ENCODE measurements around the gene KRTAP4-12.
"Not testable (repeated sequence)": the region's sequence is repeated elsewhere in the genome, so short reads cannot be mapped to it uniquely, and the experiment has no call there.

KRTAP4-12 gene

DNA sequence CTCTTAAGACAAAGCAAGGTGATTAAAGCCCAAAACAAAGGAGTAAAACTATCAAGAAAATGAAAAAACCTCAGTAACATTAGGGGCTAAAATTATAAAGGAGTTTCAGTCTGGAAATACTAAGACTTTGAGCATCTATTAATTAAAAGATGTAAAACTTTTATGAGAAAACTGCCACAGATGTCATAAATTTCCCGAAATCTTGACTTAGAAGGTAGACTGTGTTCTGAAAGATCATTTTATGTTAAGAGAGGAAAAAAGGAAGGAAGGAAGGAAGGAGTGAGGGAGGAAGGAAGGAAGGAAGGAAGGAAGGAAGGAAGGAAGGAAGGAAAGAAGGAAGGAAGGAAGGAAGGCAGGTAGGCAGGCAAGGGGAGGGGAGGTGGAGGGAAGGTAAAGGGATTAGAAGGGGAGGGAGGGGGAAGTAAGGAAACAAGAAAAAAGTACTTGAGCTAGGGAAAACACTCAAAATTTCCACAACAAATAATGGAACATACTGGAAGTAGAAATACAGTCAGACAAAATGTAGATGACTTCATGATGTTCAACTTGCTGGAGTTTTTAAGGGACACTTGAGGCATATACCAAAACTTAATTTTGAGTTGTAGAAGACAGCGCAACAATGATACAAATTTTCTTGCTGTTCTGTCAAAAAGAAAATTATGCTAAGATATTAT is 23.7 kb upstream of the KRTAP4-12 start:
- DNase-seq (ENCODE audit: insufficient read length, low spot score) (no peak), FAIRE-seq (no peak)
- no peak for TF ChIP-seq POLR2AphosphoS5 (IDR thresholded peaks at IDR 0.05; ENCODE audit: low read depth, low read length)

GRCh38 chr17:41145261-41145660 is 21.3 kb upstream of the KRTAP4-12 start:
- no peak for FAIRE-seq
- TF ChIP-seq POU2F2 (IDR thresholded peaks at IDR 0.05; ENCODE audit: low read depth, low read length) (no peak), POLR2A (IDR thresholded peaks at IDR 0.05; ENCODE audit: low read depth, low read length) (no peak), PAX5 (IDR thresholded peaks at IDR 0.05; ENCODE audit: insufficient read depth, low read length, severe bottlenecking) (no peak), POLR2AphosphoS5 (IDR thresholded peaks at IDR 0.05; ENCODE audit: low read depth, low read length) (no peak)

GRCh38 chr17:41144846-41145245 is 20.9 kb upstream of the KRTAP4-12 start:
- FAIRE-seq (no peak), DNase-seq (ENCODE audit: insufficient read length, low spot score) (no peak)
- no peak for TF ChIP-seq PAX5 (IDR thresholded peaks at IDR 0.05; ENCODE audit: insufficient read depth, low read length, severe bottlenecking)
- no peak for TF ChIP-seq TAF1 (IDR thresholded peaks at IDR 0.05; ENCODE audit: low read depth, low read length)
- no peak for TF ChIP-seq POLR2AphosphoS5 (IDR thresholded peaks at IDR 0.05; ENCODE audit: low read depth, low read length)
- no peak for TF ChIP-seq POLR2A (IDR thresholded peaks at IDR 0.05; ENCODE audit: low read depth, low read length)
- TF ChIP-seq POU2F2 (IDR thresholded peaks at IDR 0.05; ENCODE audit: low read depth, low read length) = no peak
- TF ChIP-seq SPI1 (IDR thresholded peaks at IDR 0.05; ENCODE audit: low read depth, low read length) = no peak

More at GRCh38 chr17:41145261-41145660, 21.3 kb upstream of the KRTAP4-12 start:
- DNase-seq (ENCODE audit: insufficient read length, low spot score) = no peak

GRCh38 chr17:41141361-41141760 is 17.4 kb upstream of the KRTAP4-12 start:
- FAIRE-seq (no peak), DNase-seq (ENCODE audit: insufficient read length, low spot score) (no peak)
- TF ChIP-seq SPI1 (IDR thresholded peaks at IDR 0.05; ENCODE audit: low read depth, low read length) (no peak), TAF1 (IDR thresholded peaks at IDR 0.05; ENCODE audit: low read depth, low read length) (no peak), POLR2AphosphoS5 (IDR thresholded peaks at IDR 0.05; ENCODE audit: low read depth, low read length) (no peak), PAX5 (IDR thresholded peaks at IDR 0.05; ENCODE audit: insufficient read depth, low read length, severe bottlenecking) (no peak), POLR2A (IDR thresholded peaks at IDR 0.05; ENCODE audit: low read depth, low read length) (no peak), POU2F2 (IDR thresholded peaks at IDR 0.05; ENCODE audit: low read depth, low read length) (no peak)

DNA sequence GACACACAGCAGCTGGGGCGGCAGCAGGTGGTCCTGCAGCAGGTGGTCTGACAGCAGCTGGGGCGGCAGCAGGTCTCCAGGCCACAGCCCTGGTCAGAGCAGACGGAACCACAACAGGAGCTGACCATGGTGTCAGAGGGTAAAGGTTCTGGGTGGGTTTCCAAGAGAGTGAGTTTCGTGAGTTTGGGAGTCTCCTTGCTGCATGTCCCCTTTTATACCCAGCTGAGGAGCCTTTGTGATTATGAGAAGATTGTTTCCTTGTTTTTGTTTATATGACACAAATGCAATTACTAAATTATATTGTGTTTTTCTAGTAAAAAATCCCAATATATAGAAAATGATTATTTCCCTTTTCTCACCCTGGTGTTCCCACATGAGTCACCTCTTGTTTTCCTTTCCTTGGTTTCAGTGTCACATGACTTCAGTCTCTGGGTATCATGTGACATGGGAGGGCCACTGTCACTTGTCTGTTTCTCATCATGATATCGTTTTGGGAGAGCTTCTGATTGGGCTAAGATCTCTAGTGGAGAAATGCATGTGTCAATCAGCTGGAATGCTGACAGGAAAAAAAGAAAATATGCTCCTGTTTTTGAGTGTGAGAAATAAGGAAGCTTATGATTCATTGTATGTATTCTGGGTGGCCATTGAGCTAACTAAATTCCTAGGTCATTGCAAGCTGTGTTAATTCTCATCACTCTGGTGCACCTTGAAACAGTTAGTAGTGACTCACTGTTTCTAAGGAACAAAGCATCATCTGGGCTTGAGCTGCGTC is 16.6 kb upstream of the KRTAP4-12 start, which contains the start of gene KRTAP4-6:
Gene KRTAP4-6, minus strand, starts transcription at position 185 of the 772 bp plus-strand sequence. Its CDS starts 57 bp downstream, at position 128.
- FAIRE-seq = no peak
- no peak for TF ChIP-seq POLR2A (IDR thresholded peaks at IDR 0.05; ENCODE audit: low read depth, low read length)
- no peak for TF ChIP-seq TAF1 (IDR thresholded peaks at IDR 0.05; ENCODE audit: low read depth, low read length)
- TF ChIP-seq POLR2AphosphoS5 (IDR thresholded peaks at IDR 0.05; ENCODE audit: low read depth, low read length) = no peak
- TF ChIP-seq POU2F2 (IDR thresholded peaks at IDR 0.05; ENCODE audit: low read depth, low read length) = no peak
- TF ChIP-seq PAX5 (IDR thresholded peaks at IDR 0.05; ENCODE audit: insufficient read depth, low read length, severe bottlenecking) = no peak
- no peak for TF ChIP-seq SPI1 (IDR thresholded peaks at IDR 0.05; ENCODE audit: low read depth, low read length)
- no peak for DNase-seq (ENCODE audit: insufficient read length, low spot score)

DNA sequence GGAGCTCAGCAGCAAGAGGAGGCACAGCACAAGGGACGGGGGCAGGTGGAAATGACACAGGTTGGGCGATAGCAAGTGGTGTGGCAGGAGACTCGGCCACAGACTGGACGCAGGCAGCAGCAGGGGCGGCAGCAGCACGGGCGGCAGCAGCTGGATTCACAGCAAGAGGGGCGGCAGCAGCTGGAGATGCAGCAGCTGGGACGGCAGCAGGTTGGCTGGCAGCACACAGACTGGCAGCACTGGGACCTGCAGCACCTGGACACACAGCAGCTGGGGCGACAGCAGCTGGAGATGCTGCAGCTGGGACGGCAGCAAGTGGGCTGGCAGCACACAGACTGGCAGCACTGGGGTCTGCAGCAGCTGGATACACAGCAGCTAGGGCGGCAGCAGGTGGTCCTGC is 15.9 kb upstream of the KRTAP4-12 start:
- FAIRE-seq; DNase-seq (ENCODE audit: insufficient read length, low spot score): not testable (repeated sequence)

DNA sequence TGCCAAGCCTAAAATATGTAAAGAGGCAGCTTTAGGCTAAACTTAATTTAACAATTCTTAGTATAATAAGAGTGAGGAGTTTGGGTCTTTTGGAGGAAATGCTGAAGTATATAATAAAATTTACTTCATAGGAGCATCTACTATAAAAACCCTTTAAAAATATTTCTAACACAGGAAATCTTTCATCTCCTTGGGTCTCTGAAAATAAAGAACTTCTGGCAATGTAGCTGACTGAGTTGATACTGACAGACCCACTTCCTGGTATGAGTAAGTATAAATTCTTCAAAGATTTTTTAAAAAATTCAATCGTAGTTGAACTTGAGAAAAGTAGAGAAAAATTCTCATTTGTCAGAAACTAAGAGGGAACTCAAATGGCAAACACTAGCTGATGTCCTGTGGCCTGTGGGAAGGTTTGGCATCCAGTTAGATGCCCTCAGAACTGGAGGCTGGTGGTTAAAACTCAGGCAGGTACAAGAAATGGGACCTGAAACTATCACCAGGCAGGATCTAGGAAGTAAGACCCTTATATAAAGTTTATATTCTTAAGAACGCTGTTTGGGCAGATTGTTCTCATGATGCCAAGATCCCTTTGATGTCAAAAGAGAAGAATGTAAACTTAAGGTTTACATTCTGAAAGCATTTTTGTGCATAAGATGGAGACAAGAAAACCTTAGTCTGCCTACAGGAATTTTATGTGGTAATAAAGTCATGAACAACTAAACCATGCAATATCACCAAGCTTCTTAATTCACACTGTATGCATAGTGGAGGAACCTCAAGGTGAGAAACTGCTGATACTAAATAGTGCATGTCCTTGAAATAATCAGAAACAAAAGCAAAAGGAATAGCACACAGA is 10.1 kb upstream of the KRTAP4-12 start:
- FAIRE-seq = no peak
- no peak for DNase-seq (ENCODE audit: insufficient read length, low spot score)
- TF ChIP-seq TAF1 (IDR thresholded peaks at IDR 0.05; ENCODE audit: low read depth, low read length) (no peak), POLR2AphosphoS5 (IDR thresholded peaks at IDR 0.05; ENCODE audit: low read depth, low read length) (no peak), POU2F2 (IDR thresholded peaks at IDR 0.05; ENCODE audit: low read depth, low read length) (no peak), POLR2A (IDR thresholded peaks at IDR 0.05; ENCODE audit: low read depth, low read length) (no peak), PAX5 (IDR thresholded peaks at IDR 0.05; ENCODE audit: insufficient read depth, low read length, severe bottlenecking) (no peak), SPI1 (IDR thresholded peaks at IDR 0.05; ENCODE audit: low read depth, low read length) (no peak)

GRCh38 chr17:41131979-41132378 is 8.0 kb upstream of the KRTAP4-12 start:
- DNase-seq (ENCODE audit: insufficient read length, low spot score) (no peak), FAIRE-seq (no peak)
- no peak for TF ChIP-seq SPI1 (IDR thresholded peaks at IDR 0.05; ENCODE audit: low read depth, low read length)
- TF ChIP-seq POLR2AphosphoS5 (IDR thresholded peaks at IDR 0.05; ENCODE audit: low read depth, low read length) = no peak
- TF ChIP-seq PAX5 (IDR thresholded peaks at IDR 0.05; ENCODE audit: insufficient read depth, low read length, severe bottlenecking) = no peak
- TF ChIP-seq POLR2A (IDR thresholded peaks at IDR 0.05; ENCODE audit: low read depth, low read length) = no peak
- no peak for TF ChIP-seq TAF1 (IDR thresholded peaks at IDR 0.05; ENCODE audit: low read depth, low read length)
- TF ChIP-seq POU2F2 (IDR thresholded peaks at IDR 0.05; ENCODE audit: low read depth, low read length) = no peak

GRCh38 chr17:41127371-41127770 is 3.4 kb upstream of the KRTAP4-12 start:
- no peak for DNase-seq (ENCODE audit: insufficient read length, low spot score)
- TF ChIP-seq POU2F2 (IDR thresholded peaks at IDR 0.05; ENCODE audit: low read depth, low read length) (no peak), POLR2AphosphoS5 (IDR thresholded peaks at IDR 0.05; ENCODE audit: low read depth, low read length) (no peak), TAF1 (IDR thresholded peaks at IDR 0.05; ENCODE audit: low read depth, low read length) (no peak), POLR2A (IDR thresholded peaks at IDR 0.05; ENCODE audit: low read depth, low read length) (no peak), SPI1 (IDR thresholded peaks at IDR 0.05; ENCODE audit: low read depth, low read length) (no peak), PAX5 (IDR thresholded peaks at IDR 0.05; ENCODE audit: insufficient read depth, low read length, severe bottlenecking) (no peak)
- FAIRE-seq = no peak
